ENCODE data around the gene LZTR1. TPM values are rescaled to one million over a fixed set of nuclear protein-coding genes. Genes with fewer than 3 reads are reported as not detected.

Gene LZTR1
- total RNA-seq, 1 donor from 2014 or later = 72.8 TPM

GRCh38 chr22:20999350-21000206 is 17.5 kb downstream of the LZTR1 start:
- H3K27me3 ChIP-seq = no peaks in the 10 kb centered on the region
- no peak for TF ChIP-seq CTCF (IDR thresholded peaks at IDR 0.05)
- peak overlapping the region in 1 of 2 donors; percentile 94 for H3K4me3 ChIP-seq
- H3K4me1 ChIP-seq = peaks cover 13 to 30% of the 10 kb centered on the region in 2 donors
- peaks cover 19 to 51% of the 10 kb centered on the region in 2 donors for H3K36me3 ChIP-seq
- no peak for DNase-seq (ENCODE audit: low spot score in 2 of 2)
- no peaks in the 10 kb centered on the region for H3K9me3 ChIP-seq
- intact Hi-C loops (cut with DNase I) = loop anchor here (10.0 kb wide), 1 partner anchor 85 kb away; the partner anchor contains the start of gene CRKL
- H3K27ac ChIP-seq = peak overlapping the region in 1 of 2 donors; percentile 98

- H3K4me3 ChIP-seq = peak overlapping the region; percentile 70 to 94
- peaks cover 19 to 43% of the 10 kb centered on the region in 2 donors for H3K36me3 ChIP-seq
- TF ChIP-seq CTCF (IDR thresholded peaks at IDR 0.05) = no peak
- H3K9me3 ChIP-seq = no peaks in the 10 kb centered on the region
- no peak for DNase-seq (ENCODE audit: low spot score in 2 of 2)
- H3K4me1 ChIP-seq = peaks cover 13 to 30% of the 10 kb centered on the region in 2 donors
- H3K27me3 ChIP-seq = no peaks in the 10 kb centered on the region
- H3K27ac ChIP-seq = peak overlapping the region; percentile 97 to 98
- intact Hi-C loops (cut with DNase I) = loop anchor here (10.0 kb wide), 1 partner anchor 86 kb away; the partner anchor contains the start of gene CRKL
Measured at GRCh38 chr22:21000207-21000986, 18.3 kb downstream of the LZTR1 start.

- Histone ChIP-seq H3K4me3 (peak overlapping the region; percentile 70 to 94), H3K4me1 (peaks cover 13 to 30% of the 10 kb centered on the region in 2 donors), H3K36me3 (peaks cover 16 to 36% of the 10 kb centered on the region in 2 donors), H3K27me3 (no peaks in the 10 kb centered on the region), H3K9me3 (no peaks in the 10 kb centered on the region), H3K27ac (peak overlapping the region; percentile 97 to 98)
- TF ChIP-seq CTCF (IDR thresholded peaks at IDR 0.05) = no peak
- no peak for DNase-seq (ENCODE audit: low spot score in 2 of 2)
- intact Hi-C loops (cut with DNase I) = loop anchor here (1.0 to 10.0 kb wide), 2 partner anchors 13 to 86 kb away; partner anchors contain the start of gene CRKL
Measured at GRCh38 chr22:21000987-21001600, 19.0 kb downstream of the LZTR1 start.

- intact Hi-C loops (cut with DNase I) = loop anchor here (1.0 to 10.0 kb wide), 5 partner anchors 13 to 143 kb away; partner anchors contain the start of genes CRKL, LRRC74B, LZTR1 and PI4KA
- Histone ChIP-seq H3K9me3 (no peaks in the 10 kb centered on the region), H3K27me3 (no peaks in the 10 kb centered on the region), H3K27ac (peak within 1 kb of the TSS; percentile 97 to 98), H3K36me3 (peaks cover 11 to 29% of the 10 kb centered on the region in 2 donors), H3K4me3 (peak within 1 kb of the TSS; percentile 70 to 94), H3K4me1 (peaks cover 13 to 30% of the 10 kb centered on the region in 2 donors)
- no peak for TF ChIP-seq CTCF (IDR thresholded peaks at IDR 0.05)
- peak; percentile 91 to 99 for DNase-seq (ENCODE audit: low spot score in 2 of 2)
Measured at GRCh38 chr22:21001601-21002325, 19.7 kb downstream of the LZTR1 start, which contains the start of gene THAP7. TSS of gene THAP7 (minus strand) at chr22:21002118. CDS start at chr22:21001911, 207 bp downstream.

Measured in ascending aorta (tissue), 2 donors.